GM19324 (cell line): ENCODE measurements around the gene CASP3.
"Not testable (repeated sequence)": the region's sequence is repeated elsewhere in the genome, so short reads cannot be mapped to it uniquely, and the experiment has no call there.

Source experiments
- ATAC-seq: cut with Tn5 transposase; IDR thresholded peaks from one replicate; pipeline ENCODE4 v1.9.1; 2021; ENCODE audit warnings: mild to moderate bottlenecking, moderate library complexity; ENCODE audit not compliant: unreplicated experiment, low FRiP score

Gene CASP3

GRCh38 chr4:184664445-184665210 lies 15.4 kb upstream of the CASP3 start:
- no peak for ATAC-seq

- no peak for ATAC-seq
Observed at GRCh38 chr4:184662236-184662635, 13.0 kb upstream of the CASP3 start.

GRCh38 chr4:184660978-184661377 lies 11.7 kb upstream of the CASP3 start:
- no peak for ATAC-seq

- ATAC-seq = not testable (repeated sequence)
Observed at GRCh38 chr4:184657820-184658219, 8.6 kb upstream of the CASP3 start.

- no peak for ATAC-seq
Observed at GRCh38 chr4:184657144-184657543, 7.9 kb upstream of the CASP3 start.

- ATAC-seq = no peak
Observed at GRCh38 chr4:184655889-184656869, 6.9 kb upstream of the CASP3 start.

- ATAC-seq = no peak
Observed at GRCh38 chr4:184653650-184654049, 4.4 kb upstream of the CASP3 start.

GRCh38 chr4:184652681-184653080 lies 3.4 kb upstream of the CASP3 start:
- not testable (repeated sequence) for ATAC-seq

GRCh38 chr4:184651899-184652298 lies 2.7 kb upstream of the CASP3 start:
- no peak for ATAC-seq

- peak; percentile 6 for ATAC-seq
Observed at GRCh38 chr4:184649971-184650855, 966 bp upstream of the CASP3 start.

GRCh38 chr4:184648313-184649025 lies 778 bp downstream of the CASP3 start:
- ATAC-seq = peak; percentile 21

- ATAC-seq = no peak
Observed at GRCh38 chr4:184648054-184648312, 1.3 kb downstream of the CASP3 start.

- ATAC-seq = no peak
Observed at GRCh38 chr4:184647266-184648053, 1.8 kb downstream of the CASP3 start.

GRCh38 chr4:184645904-184646610 lies 3.2 kb downstream of the CASP3 start:
- no peak for ATAC-seq

GRCh38 chr4:184644553-184645307 lies 4.5 kb downstream of the CASP3 start:
- no peak for ATAC-seq

GRCh38 chr4:184643731-184644130 lies 5.5 kb downstream of the CASP3 start:
- ATAC-seq = no peak

GRCh38 chr4:184641451-184641850 lies 7.8 kb downstream of the CASP3 start:
- no peak for ATAC-seq

GRCh38 chr4:184641022-184641421 lies 8.2 kb downstream of the CASP3 start:
- ATAC-seq = no peak
